Activated naive CD4-positive, alpha-beta T cell treated with anti-CD3 and anti-CD28 coated beads for 36 hours (primary cell): Measurements from ENCODE around the gene OR52E8. TPM values are rescaled to one million over a fixed set of nuclear protein-coding genes. Genes with fewer than 3 reads are reported as not detected.

Experiments
- CTCF ChIA-PET: fragments of 350-600 bp; sonication (Branson Sonifier 250); formaldehyde crosslinking; loops from one replicate; lab custom pipeline; 2021; ENCODE audit warnings: antibody characterized with exemption; lab: Charles Lee
- DNase-seq: peaks from one replicate; pipeline ENCODE4 v3.0.0-alpha.2; 2020
- H3K27ac Mint-ChIP-seq: one replicate; pipeline ENCODE4 v1.8.0; 2021; ENCODE audit warnings: mild to moderate bottlenecking, mixed read lengths
- H3K27me3 Mint-ChIP-seq: one replicate; pipeline ENCODE4 v1.8.0; 2021; ENCODE audit warnings: low read depth, mixed read lengths
- H3K36me3 Mint-ChIP-seq: one replicate; pipeline ENCODE4 v1.8.0; 2021; ENCODE audit warnings: low read depth, mixed read lengths
- H3K4me1 Mint-ChIP-seq: one replicate; pipeline ENCODE4 v1.8.0; 2021; ENCODE audit warnings: low read depth, mixed read lengths
- H3K4me3 Mint-ChIP-seq: one replicate; pipeline ENCODE4 v1.8.0; 2021; ENCODE audit warnings: mild to moderate bottlenecking, moderate library complexity, mixed read lengths
- H3K9me3 Mint-ChIP-seq: one replicate; pipeline ENCODE4 v1.8.0; 2021; ENCODE audit warnings: mixed read lengths
- intact Hi-C: fragments of 100-400 bp; cut with micrococcal nuclease; formaldehyde crosslinking; loops from one replicate; pipeline ENCODE4 v1.15.1; 2023
- total RNA-seq, 2 experiments: library from RNA; stranded (reverse); gene quantifications; one replicate each; pipeline ENCODE4 v1.2.3, GENCODE V29; 2021

The OR52E8 gene
- total RNA-seq, 2 experiments from 2014 or later, result not detected

DNA sequence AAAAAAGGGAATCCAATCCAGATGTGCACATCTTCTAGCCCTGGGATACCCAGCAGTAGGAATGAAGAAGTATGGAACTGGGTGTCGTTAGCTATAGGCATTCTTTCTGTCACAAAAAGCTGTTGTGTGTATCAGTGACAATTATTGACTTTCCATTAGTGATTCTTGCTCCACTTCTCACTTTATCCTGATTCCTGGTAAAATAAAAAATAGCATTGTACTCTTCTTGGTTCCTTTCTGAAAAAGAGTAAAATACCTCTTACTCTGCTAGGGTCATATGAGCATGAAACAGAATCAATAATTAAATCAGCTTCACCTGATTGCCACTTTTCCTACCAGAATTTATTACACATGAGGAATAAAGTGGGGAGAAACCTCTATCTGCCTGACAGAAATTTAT lies 15.7 kb downstream of the OR52E8 start, which contains the start of gene OR52E6:
Gene OR52E6, minus strand, starts transcription at position 101 of the 400 bp plus-strand sequence. Its CDS starts 0 bp downstream, at position 101.
- DNase-seq, result no peak
- peaks cover 13% of the 10 kb centered on the region for H3K27me3 Mint-ChIP-seq
- intact Hi-C loops, result no loop called here
- no peak within 1 kb of the TSS for H3K4me3 Mint-ChIP-seq
- no peaks in the 10 kb centered on the region for H3K9me3 Mint-ChIP-seq
- no peak within 1 kb of the TSS for H3K27ac Mint-ChIP-seq
- CTCF ChIA-PET, result no interaction called here
- H3K4me1 Mint-ChIP-seq, result no peaks in the 10 kb centered on the region
- no peaks in the 10 kb centered on the region for H3K36me3 Mint-ChIP-seq

DNA sequence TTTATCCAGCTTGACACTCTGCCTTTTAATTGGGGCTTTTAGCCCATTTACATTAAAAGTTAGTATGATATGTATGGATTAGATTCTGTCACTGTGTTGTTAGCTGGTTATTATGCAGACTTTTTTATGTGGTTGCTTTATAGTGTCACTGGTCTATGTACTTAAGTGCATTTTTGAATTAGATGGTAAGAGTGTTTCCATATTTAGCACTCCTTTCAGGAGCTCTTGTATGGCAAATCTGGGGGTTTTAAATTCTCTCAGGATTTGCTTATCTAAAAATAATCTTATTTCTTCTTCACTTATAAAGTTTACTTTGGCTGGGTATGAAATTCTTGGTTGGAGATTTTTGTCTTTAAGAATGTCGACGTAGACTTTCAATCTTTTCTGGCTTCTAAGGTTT lies 19.8 kb downstream of the OR52E8 start:
- H3K9me3 Mint-ChIP-seq, result no peaks in the 10 kb centered on the region
- H3K36me3 Mint-ChIP-seq, result no peaks in the 10 kb centered on the region
- H3K27ac Mint-ChIP-seq, result no peak overlapping the region
- intact Hi-C loops, result no loop called here
- CTCF ChIA-PET, result no interaction called here
- no peaks in the 10 kb centered on the region for H3K4me1 Mint-ChIP-seq
- H3K4me3 Mint-ChIP-seq, result no peak overlapping the region
- no peak for DNase-seq
- H3K27me3 Mint-ChIP-seq, result peaks cover 17% of the 10 kb centered on the region

DNA sequence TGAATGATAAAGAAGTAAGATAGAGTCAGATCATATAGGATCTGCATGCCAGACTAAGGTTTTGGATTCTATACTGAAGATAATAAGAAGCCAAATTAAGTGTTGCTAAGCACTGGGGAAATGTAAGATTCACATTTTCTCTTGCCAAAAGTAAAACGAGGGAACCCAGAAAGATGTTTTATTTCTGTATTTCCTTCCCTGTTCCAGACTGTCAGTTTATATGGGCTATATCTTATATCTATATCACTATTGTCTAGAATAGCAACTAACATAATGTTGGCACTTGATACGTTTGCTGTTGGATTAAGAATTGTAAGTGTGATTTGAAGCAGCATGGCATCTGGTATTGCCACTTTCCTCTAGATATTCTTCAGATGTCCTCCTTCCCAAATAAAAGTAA lies 24.0 kb downstream of the OR52E8 start:
- Mint-ChIP-seq H3K27me3 (peaks cover 12% of the 10 kb centered on the region), H3K4me1 (no peaks in the 10 kb centered on the region), H3K9me3 (no peaks in the 10 kb centered on the region), H3K4me3 (no peak overlapping the region), H3K36me3 (no peaks in the 10 kb centered on the region), H3K27ac (no peak overlapping the region)
- DNase-seq, result no peak
- intact Hi-C loops, result no loop called here
- CTCF ChIA-PET, result no interaction called here

DNA sequence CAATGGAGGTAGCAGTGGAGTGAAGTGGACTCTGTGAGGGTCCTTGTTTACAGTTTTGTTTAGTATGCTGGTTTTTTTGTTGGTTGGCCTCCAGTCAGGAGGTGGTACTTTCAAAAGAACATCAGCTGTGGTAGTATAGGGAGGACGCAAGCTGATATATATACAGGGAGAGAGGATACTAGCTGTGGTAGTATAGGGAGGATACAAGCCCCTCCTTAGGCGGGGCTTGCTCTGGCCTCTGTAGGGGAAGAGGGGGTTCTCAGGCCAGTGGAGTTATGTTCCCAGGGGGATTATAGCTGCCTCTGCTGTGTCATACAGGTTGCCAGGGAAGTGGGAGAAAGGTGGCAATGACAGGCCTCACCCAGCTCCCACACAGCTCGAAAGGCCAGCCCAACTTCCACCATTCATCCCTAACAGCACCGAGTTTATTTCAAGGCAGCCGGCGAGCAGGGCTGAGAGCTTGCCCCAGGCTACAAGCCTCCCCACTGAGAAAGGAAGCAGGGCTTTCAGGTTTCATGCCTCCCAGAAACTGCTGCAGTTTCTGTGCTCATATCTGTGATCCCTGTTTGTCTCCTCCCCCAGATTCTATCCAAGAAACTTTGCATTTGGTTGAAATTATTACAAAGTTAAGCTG lies 26.2 kb downstream of the OR52E8 start:
- H3K9me3 Mint-ChIP-seq, result no peaks in the 10 kb centered on the region
- no peaks in the 10 kb centered on the region for H3K4me1 Mint-ChIP-seq
- no peak overlapping the region for H3K27ac Mint-ChIP-seq
- no peaks in the 10 kb centered on the region for H3K36me3 Mint-ChIP-seq
- no peak overlapping the region for H3K4me3 Mint-ChIP-seq
- intact Hi-C loops, result no loop called here
- DNase-seq, result no peak
- H3K27me3 Mint-ChIP-seq, result peaks cover 8% of the 10 kb centered on the region
- CTCF ChIA-PET, result no interaction called here

DNA sequence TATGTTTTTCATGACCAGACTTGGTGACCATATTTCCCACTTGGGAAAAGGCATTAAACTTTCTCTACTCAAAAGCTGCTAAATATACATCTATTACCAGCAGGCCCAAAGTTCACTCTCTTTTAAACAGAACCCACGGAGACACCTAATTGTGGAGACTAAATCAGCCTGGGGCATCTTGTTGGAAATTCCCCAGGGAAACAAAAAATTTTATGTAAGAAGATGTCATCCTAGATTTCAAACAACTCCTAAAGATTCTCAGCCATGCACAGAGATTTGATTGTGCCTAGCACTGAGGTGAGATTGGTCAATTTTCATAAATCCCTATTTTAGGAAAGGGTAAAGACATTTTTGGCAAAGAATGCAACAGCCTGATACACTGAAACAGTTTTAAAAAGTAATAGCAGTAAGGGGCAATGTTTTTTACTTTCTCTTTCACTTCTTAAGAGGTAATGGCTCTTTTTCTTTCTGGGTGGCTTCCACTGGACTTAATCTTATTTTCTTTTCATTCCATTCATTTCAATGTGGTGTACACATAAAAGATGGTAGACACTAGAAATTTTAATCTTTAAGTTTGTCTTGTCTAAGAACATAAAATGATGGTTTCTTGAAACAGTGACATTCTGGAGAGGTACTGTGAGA lies 39.1 kb downstream of the OR52E8 start:
- H3K27me3 Mint-ChIP-seq, result peaks cover 3% of the 10 kb centered on the region
- intact Hi-C loops, result loop anchor here (5.0 kb wide), 1 partner anchor 419 kb away; the partner anchor contains the start of gene CNGA4
- peaks cover 12% of the 10 kb centered on the region for H3K4me1 Mint-ChIP-seq
- no peak for DNase-seq
- CTCF ChIA-PET, result interaction anchor here (1.3 kb wide), 1 partner anchor 73 kb away, joined by 5 read pairs; no protein-coding TSS in a partner anchor
- peak overlapping the region; percentile 51 for H3K27ac Mint-ChIP-seq
- H3K36me3 Mint-ChIP-seq, result no peaks in the 10 kb centered on the region
- no peaks in the 10 kb centered on the region for H3K9me3 Mint-ChIP-seq
- H3K4me3 Mint-ChIP-seq, result peak overlapping the region; percentile 44

DNA sequence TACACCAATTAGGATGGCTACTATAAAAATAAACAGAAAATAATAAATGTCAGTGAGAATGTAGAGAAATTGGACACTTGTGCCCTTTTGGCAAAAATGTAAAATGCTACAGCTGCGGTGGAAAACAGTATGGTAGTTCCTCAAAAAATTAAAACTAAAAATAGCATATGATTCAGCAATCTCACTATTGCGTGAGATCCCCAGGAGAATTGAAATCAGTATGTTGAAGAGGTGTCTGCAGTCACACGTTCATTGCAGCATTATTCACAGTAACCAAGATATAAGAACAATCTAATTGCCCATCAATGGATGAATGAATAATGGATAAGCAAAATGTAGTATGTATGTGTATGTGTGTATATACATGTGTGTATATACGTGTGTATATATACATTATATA lies 42.0 kb downstream of the OR52E8 start:
- Mint-ChIP-seq H3K36me3 (no peaks in the 10 kb centered on the region), H3K27me3 (no peaks in the 10 kb centered on the region)
- intact Hi-C loops, result loop anchor here (5.0 kb wide), 1 partner anchor 422 kb away; the partner anchor contains the start of gene CNGA4

DNA sequence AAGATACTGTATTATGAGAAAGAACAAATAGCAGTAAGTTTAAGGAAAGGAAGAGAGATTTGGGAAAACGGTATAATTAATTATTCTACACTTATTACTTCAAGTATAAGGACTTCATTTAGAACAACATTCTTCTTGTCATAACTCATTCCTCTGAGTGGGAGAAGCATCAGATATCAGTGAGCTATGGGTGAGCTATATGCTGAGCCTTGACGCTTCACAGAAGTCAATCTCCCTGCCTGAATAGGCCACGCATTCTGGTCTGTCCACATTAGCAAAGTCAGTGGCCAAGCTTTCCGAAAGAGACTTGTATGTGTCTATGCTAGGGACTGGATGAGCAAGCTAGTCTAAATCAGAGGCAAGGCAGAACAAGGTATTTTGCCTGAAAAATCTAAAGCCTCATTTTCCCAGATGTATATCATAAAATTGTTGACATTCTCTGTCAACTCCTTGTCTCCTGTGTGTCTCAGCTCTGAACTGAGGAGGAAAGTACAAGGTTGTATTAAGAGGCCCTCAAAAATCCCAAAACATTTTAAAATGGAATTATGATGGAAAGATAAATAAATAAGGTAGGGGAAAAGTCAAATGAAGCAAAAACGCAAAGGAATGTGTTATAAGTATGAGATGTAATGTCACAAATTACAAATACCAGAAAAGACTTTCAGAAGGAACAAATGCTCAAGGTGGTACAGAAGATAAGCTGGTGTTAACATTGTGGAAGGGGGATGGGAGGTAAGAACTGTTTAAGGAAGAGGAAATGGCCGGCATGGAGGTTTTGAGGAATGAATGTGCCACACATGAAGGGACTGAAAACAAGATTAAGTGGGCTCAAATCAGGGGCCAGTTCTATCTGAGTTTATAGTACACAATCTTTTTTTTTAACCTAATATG lies 47.3 kb downstream of the OR52E8 start:
- Mint-ChIP-seq H3K9me3 (no peaks in the 10 kb centered on the region), H3K4me3 (no peak overlapping the region), H3K36me3 (no peaks in the 10 kb centered on the region), H3K27me3 (peaks cover 3% of the 10 kb centered on the region), H3K27ac (peak overlapping the region; percentile 39), H3K4me1 (peaks cover 8% of the 10 kb centered on the region)
- no peak for DNase-seq
- intact Hi-C loops, result loop anchor here (1.0 to 10.0 kb wide), 5 partner anchors 81 to 1205 kb away; partner anchors contain the start of genes OR51D1, OR51M1, TRIM34 and TRIM68
- CTCF ChIA-PET, result interaction anchor here (0.7 to 3.3 kb wide), 14 partner anchors 13 to 1163 kb away, joined by 3 to 10 read pairs (median 3); partner anchors contain the start of genes TRIM22 and TRIM5

More for the DNA sequence above, 42.0 kb downstream of the OR52E8 start:
- CTCF ChIA-PET, result no interaction called here
- H3K27ac Mint-ChIP-seq, result no peak overlapping the region
- no peak for DNase-seq
- peaks cover 12% of the 10 kb centered on the region for H3K4me1 Mint-ChIP-seq
- no peak overlapping the region for H3K4me3 Mint-ChIP-seq
- no peaks in the 10 kb centered on the region for H3K9me3 Mint-ChIP-seq

DNA sequence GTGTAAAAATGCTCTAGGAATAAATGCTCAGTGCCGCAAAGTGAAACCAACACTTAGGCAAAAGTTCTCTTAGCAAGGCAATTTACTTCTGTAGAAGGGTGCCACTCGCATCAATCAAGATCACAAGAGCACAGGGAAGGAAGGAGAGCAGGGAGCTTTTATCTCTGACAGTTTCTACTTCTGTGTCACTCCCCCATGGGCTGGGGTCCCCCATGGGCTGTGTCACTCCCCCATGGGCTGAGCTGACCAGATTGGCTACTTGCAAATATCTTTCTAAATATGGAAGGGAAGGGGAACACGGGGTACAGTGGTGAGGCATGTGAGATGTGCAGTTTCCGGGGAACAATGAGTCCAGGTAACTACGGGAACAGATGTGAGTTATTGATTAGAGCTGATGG lies 48.4 kb downstream of the OR52E8 start:
- H3K27me3 Mint-ChIP-seq, result peaks cover 5% of the 10 kb centered on the region

DNA sequence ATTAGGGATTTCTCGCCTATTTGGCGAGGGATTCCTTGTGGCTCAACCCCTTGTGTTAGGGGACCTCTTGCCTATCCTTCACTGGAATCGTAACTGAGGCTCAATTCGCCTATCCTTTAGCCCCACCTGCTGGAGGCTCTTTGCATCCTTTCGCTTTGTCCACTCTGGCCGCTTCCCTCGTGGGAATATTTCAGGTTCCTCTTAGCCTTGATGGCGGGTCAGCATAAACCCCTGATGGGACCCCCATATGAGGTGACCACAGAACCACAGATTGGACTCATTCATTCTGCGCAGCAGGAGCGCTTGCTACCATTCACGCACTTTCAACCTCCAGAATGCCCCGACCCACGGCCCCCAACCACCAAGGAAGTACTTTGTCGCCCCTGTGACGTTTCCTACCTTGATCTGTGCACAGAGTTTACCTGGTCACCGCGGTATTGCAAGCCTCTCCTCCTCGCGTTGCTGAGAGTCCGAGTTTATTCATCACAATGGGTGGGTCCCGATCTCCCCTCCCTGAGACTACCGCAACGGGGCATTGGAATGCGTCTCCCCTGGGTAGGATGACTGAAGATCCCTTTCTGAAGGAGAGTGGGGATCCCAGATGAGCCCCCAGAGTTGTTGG lies 48.9 kb downstream of the OR52E8 start, which contains the start of gene OR52N2:
Gene OR52N2, plus strand, starts transcription at position 425 of the 622 bp plus-strand sequence. CDS start 11,412 bp downstream, outside the sequence.
- peak; percentile 86 for DNase-seq
- peak within 1 kb of the TSS; percentile 67 for H3K27ac Mint-ChIP-seq

More for the DNA sequence above, 48.4 kb downstream of the OR52E8 start:
- peaks cover 3% of the 10 kb centered on the region for H3K36me3 Mint-ChIP-seq
- intact Hi-C loops, result loop anchor here (1.0 to 10.0 kb wide), 5 partner anchors 82 to 1204 kb away; partner anchors contain the start of genes OR51D1, OR51M1, TRIM34 and TRIM68
- peaks cover 8% of the 10 kb centered on the region for H3K4me1 Mint-ChIP-seq
- H3K27ac Mint-ChIP-seq, result peak overlapping the region; percentile 48
- CTCF ChIA-PET, result interaction anchor here (0.6 to 3.3 kb wide), 13 partner anchors 14 to 544 kb away, joined by 3 to 10 read pairs (median 3); partner anchors contain the start of genes TRIM22 and TRIM5
- H3K9me3 Mint-ChIP-seq, result peaks cover 5% of the 10 kb centered on the region
- DNase-seq, result peak; percentile 52
- peak overlapping the region; percentile 89 for H3K4me3 Mint-ChIP-seq

DNA sequence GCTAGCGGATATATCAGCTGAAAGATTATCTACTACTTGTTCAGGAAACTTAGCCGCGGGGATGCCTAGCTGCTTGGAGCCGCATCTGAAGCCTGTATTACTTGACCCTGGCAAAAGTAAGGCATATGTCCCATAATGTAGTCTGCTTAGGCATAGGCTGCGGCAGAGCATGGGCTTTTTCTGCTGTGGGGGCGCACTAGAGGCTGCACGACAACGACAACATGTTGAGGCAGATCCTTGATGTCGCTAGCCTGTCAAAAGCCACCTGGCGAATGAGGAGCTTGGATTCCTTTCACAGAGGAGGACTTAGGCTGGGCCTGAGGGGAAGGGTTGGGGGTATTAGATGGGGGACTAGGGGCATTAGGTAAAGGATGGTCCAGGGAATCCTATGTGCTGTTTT lies 49.9 kb downstream of the OR52E8 start:
- H3K4me3 Mint-ChIP-seq, result peak overlapping the region; percentile 40
- H3K27ac Mint-ChIP-seq, result no peak overlapping the region
- CTCF ChIA-PET, result interaction anchor here (0.6 to 1.1 kb wide), 5 partner anchors 123 to 1056 kb away, joined by 3 to 7 read pairs (median 3); partner anchors contain the start of gene TRIM5
- peaks cover 11% of the 10 kb centered on the region for H3K27me3 Mint-ChIP-seq
- intact Hi-C loops, result loop anchor here (5.0 to 10.0 kb wide), 2 partner anchors 425 to 1203 kb away; partner anchors contain the start of genes OR51M1 and TRIM68
- H3K36me3 Mint-ChIP-seq, result peaks cover 6% of the 10 kb centered on the region
- H3K9me3 Mint-ChIP-seq, result peaks cover 16% of the 10 kb centered on the region
- H3K4me1 Mint-ChIP-seq, result peaks cover 8% of the 10 kb centered on the region
- peak; percentile 8 for DNase-seq

More for the DNA sequence above, 48.9 kb downstream of the OR52E8 start, which contains the start of gene OR52N2:
- H3K36me3 Mint-ChIP-seq, result peaks cover 3% of the 10 kb centered on the region
- CTCF ChIA-PET, result interaction anchor here (0.9 to 3.3 kb wide), 5 partner anchors 15 to 207 kb away, joined by 3 to 7 read pairs (median 4); partner anchors contain the start of gene TRIM5
- peaks cover 10% of the 10 kb centered on the region for H3K9me3 Mint-ChIP-seq
- intact Hi-C loops, result loop anchor here (1.0 to 10.0 kb wide), 10 partner anchors 83 to 1621 kb away; partner anchors contain the start of genes OR51D1, OR51M1, TRIM34 and TRIM68
- H3K4me3 Mint-ChIP-seq, result peak within 1 kb of the TSS; percentile 89
- peaks cover 5% of the 10 kb centered on the region for H3K27me3 Mint-ChIP-seq
- peaks cover 8% of the 10 kb centered on the region for H3K4me1 Mint-ChIP-seq
